ENCODE data around the gene IGFBP4. TPM values are rescaled to one million over a fixed set of nuclear protein-coding genes. Genes with fewer than 3 reads are reported as not detected.

The IGFBP4 gene
- total RNA-seq, 4 donors from 2014 or later, result 209 to 428 (median 281) TPM

DNA sequence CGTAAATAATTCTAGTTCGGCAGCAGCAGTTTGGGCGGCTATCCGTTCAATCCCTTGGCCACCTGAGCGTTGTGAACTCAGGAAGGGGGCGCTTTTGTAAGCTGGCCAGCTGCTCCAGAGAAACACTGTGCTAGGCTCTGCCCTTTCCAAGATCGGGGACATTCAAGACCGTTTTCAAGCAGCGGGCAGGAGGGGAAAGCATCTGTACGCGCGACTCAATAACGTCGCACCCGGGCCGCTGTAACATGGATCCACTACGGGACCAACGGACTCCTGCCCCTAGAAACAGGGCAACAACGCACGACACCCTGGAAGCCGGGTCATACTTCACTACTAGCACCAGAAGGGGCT, 26.0 kb upstream of the IGFBP4 start:
- peak overlapping the region in 1 of 4 donors; percentile 14 for H3K27ac ChIP-seq
- H3K4me1 ChIP-seq, result peaks cover 0 to 26% (median 4%) of the 10 kb centered on the region in 3 donors
- peak overlapping the region; percentile 27 to 57 for H3K4me3 ChIP-seq
- TF ChIP-seq, protein P1, sequence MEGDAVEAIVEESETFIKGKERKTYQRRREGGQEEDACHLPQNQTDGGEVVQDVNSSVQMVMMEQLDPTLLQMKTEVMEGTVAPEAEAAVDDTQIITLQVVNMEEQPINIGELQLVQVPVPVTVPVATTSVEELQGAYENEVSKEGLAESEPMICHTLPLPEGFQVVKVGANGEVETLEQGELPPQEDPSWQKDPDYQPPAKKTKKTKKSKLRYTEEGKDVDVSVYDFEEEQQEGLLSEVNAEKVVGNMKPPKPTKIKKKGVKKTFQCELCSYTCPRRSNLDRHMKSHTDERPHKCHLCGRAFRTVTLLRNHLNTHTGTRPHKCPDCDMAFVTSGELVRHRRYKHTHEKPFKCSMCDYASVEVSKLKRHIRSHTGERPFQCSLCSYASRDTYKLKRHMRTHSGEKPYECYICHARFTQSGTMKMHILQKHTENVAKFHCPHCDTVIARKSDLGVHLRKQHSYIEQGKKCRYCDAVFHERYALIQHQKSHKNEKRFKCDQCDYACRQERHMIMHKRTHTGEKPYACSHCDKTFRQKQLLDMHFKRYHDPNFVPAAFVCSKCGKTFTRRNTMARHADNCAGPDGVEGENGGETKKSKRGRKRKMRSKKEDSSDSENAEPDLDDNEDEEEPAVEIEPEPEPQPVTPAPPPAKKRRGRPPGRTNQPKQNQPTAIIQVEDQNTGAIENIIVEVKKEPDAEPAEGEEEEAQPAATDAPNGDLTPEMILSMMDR (IDR thresholded peaks at IDR 0.05), result no peak
- TF ChIP-seq POLR2A (IDR thresholded peaks at IDR 0.05) (no peak), POLR2AphosphoS5 (IDR thresholded peaks at IDR 0.05) (no peak), EP300 (IDR thresholded peaks at IDR 0.05) (no peak)
- ATAC-seq, result no peak
- no peaks in the 10 kb centered on the region for H3K9me3 ChIP-seq
- 1 to 2% methylated on average over 7 to 15 of the region's 21 CpGs for WGBS, 2 donors (ENCODE audit: low coverage in 1 of 2)
- no peaks in the 10 kb centered on the region for H3K36me3 ChIP-seq
- H3K27me3 ChIP-seq, result peaks cover 5% of the 10 kb centered on the region

DNA sequence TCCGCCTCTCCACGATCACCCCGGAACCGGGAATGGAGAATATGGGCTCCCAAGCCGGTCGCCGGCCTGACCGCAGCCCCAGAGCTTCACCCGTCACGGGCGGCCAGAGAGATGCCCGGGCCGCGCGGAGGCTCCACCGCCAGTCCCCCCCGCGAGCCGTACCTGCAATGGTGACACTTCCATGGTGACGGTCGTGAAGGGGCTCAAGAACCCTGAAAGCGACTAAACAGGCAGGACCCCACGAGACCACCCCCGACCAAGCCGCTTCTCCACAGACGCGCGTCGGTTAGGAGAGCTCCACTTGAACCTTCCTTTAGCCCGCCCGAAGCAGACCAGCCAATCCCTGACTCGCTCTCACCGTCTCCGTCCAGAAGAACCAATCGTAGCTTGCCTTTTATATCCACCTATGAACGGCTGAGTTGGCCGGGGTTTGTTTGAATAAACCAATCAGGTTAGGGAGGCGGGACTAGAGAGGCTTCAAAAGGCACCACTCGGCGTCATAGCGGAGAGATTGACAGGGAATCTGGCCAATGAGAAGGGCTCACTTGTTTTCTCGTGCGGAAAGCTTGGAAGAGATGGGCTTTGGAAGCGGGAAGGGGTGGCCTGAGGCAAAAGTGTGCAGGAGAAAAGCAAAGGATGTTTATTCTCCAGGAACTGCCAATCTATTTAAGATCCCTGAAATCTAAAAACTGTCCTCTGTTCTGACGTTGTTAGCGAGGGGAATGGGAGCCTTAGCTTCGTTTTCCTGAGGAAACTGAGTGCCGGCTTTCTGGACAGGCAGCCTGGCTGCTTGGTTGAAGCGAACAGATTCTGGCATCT, 25.4 kb upstream of the IGFBP4 start, which contains the start of gene TOP2A:
Gene TOP2A, minus strand, starts transcription at position 288 of the 819 bp plus-strand sequence. Its CDS starts 105 bp downstream, at position 183.
- H3K4me1 ChIP-seq, result peaks cover 0 to 26% (median 4%) of the 10 kb centered on the region in 3 donors
- WGBS, 2 donors (ENCODE audit: low coverage in 1 of 2), result 0% methylated on average over 5 to 15 of the region's 49 CpGs
- H3K27ac ChIP-seq, result peak within 1 kb of the TSS in 3 of 4 donors; percentile 77 to 81 (median 80)
- peak within 1 kb of the TSS; percentile 27 to 57 for H3K4me3 ChIP-seq
- TF ChIP-seq POLR2A (IDR thresholded peaks at IDR 0.05) (no peak), POLR2AphosphoS5 (IDR thresholded peaks at IDR 0.05) (peak; percentile 8)
- TF ChIP-seq, protein P1 (IDR thresholded peaks at IDR 0.05), result peak in 1 of 4 experiments; percentile 10
- peaks cover 5% of the 10 kb centered on the region for H3K27me3 ChIP-seq
- ATAC-seq, result peak; percentile 100
- no peaks in the 10 kb centered on the region for H3K9me3 ChIP-seq
- H3K36me3 ChIP-seq, result no peaks in the 10 kb centered on the region

DNA sequence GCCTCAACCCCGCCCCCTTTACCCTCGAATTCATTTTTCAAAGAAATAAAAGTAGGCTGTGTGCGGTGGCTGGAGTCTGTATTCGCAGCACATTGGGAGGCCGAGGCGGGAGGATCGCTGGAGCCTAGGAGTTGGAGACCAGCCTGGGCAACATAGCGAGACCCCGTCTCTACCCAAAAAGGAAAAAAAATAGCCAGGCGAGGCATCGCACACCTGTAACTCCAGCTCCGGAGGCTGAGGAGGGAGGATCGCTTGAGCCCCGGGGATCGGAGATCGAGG, 24.9 kb upstream of the IGFBP4 start:
- H3K27ac ChIP-seq, result peak overlapping the region in 3 of 4 donors; percentile 77 to 81 (median 80)
- TF ChIP-seq EP300 (IDR thresholded peaks at IDR 0.05), result no peak
- TF ChIP-seq POLR2A (IDR thresholded peaks at IDR 0.05), result no peak
- TF ChIP-seq, protein P1 (IDR thresholded peaks at IDR 0.05), result no peak
- no peak for TF ChIP-seq POLR2AphosphoS5 (IDR thresholded peaks at IDR 0.05)
- H3K36me3 ChIP-seq, result no peaks in the 10 kb centered on the region
- ATAC-seq, result no peak
- peak overlapping the region; percentile 15 to 57 for H3K4me3 ChIP-seq
- H3K27me3 ChIP-seq, result peaks cover 5% of the 10 kb centered on the region
- WGBS, 2 donors (ENCODE audit: low coverage in 1 of 2), result 58 to 67% methylated on average over 3 to 12 of the region's 16 CpGs
- peaks cover 0 to 26% (median 4%) of the 10 kb centered on the region in 3 donors for H3K4me1 ChIP-seq
- H3K9me3 ChIP-seq, result no peaks in the 10 kb centered on the region

DNA sequence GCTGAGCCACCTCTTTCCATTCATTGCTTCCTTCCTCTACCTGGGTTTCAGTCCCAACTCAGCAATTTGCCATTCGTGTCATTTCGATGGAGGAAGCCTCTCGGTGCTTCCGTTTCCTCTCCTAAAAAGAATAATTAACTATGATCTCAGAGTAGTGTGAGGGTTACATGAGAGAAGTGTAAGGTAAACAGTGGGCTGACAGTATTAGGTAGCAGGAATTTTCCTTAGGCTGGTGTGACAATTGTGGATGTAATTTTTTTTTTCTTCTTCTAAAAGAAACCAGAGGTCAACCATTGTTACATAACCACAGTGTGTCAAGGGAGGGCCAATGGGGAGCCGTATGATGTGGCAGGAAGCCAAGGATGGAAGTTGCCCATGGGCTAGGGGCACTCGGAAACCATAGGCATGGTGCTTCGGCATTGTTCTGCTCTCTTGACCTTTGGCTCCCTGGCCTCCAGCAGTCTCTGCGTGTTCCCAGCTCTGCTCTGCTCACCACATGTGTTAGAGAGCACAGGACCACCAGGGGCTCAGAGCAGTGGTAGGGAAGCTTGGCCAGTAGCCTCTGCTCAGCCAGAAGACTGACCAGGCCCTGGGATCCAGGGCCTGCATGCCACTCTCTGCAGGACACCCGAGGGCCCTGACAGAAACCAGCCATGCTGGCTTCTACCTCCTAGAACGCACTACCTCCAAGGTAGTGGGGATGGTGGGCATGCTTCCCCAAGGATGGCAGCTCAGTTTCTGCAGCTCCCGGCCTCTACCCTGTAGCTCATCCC, 23.5 kb upstream of the IGFBP4 start:
- no peaks in the 10 kb centered on the region for H3K9me3 ChIP-seq
- TF ChIP-seq, protein P1 (IDR thresholded peaks at IDR 0.05), result no peak
- TF ChIP-seq POLR2AphosphoS5 (IDR thresholded peaks at IDR 0.05), result no peak
- TF ChIP-seq POLR2A (IDR thresholded peaks at IDR 0.05), result no peak
- no peak for TF ChIP-seq EP300 (IDR thresholded peaks at IDR 0.05)
- no peak for ATAC-seq
- H3K27me3 ChIP-seq, result peaks cover 5% of the 10 kb centered on the region
- WGBS, 2 donors (ENCODE audit: low coverage in 1 of 2), result 41 to 43% methylated on average over 7 of the region's 11 CpGs
- peak overlapping the region in 1 of 4 donors; percentile 5 for H3K27ac ChIP-seq
- no peak overlapping the region for H3K4me3 ChIP-seq
- no peaks in the 10 kb centered on the region for H3K36me3 ChIP-seq
- peaks cover 0 to 26% (median 4%) of the 10 kb centered on the region in 3 donors for H3K4me1 ChIP-seq
